Measurements from ENCODE around the gene C2orf81.

DNA sequence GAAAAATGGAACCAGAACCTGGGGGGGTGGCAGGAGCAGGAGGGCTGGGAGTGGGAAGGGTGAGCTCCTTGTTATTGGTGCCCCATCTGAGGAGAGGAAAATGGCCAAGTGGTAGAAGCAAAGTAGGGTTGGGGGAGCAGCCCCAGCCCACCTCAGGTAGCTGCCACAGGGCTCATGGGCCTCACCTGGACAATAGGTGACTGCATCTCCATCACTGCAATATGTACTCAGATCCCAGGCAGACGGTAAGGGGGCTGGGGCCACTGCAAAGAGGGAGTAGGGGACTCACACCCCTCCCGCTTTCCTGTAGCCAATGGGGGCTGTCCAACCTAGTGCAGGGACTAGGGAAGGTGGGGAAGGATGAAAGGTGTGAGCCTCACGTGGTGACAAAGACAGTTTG lies 4.2 kb downstream of the C2orf81 start:
- TF ChIP-seq CTCF (IDR thresholded peaks at IDR 0.05; ENCODE audit: borderline replicate concordance, extremely low read depth, low read length, poor library complexity, severe bottlenecking) = no peak
- no peak for TF ChIP-seq EZH2 (IDR thresholded peaks at IDR 0.05; ENCODE audit: borderline replicate concordance, low read depth, low read length, severe bottlenecking)
